GM23248 (cell line): Measurements from ENCODE around the gene KIF22.

Source experiments
- EZH2 ChIP-seq: fragments of 200-600 bp; sonication (generic); IDR thresholded peaks from 2 replicates; pipeline ENCODE4 v1.6.1; 2018; ENCODE audit warnings: antibody characterized with exemption, mild to moderate bottlenecking; ENCODE audit not compliant: insufficient read depth, poor library complexity, severe bottlenecking
- EZH2phosphoT487 ChIP-seq: fragments of 200-600 bp; sonication (generic); IDR thresholded peaks from 2 replicates; pipeline ENCODE4 v1.6.1; 2018; ENCODE audit warnings: antibody characterized with exemption, moderate library complexity, mild to moderate bottlenecking, low read depth; ENCODE audit not compliant: insufficient read depth

GRCh38 chr16:29820271-29820701, 29.7 kb downstream of the KIF22 start, which contains the start of gene MVP:
- no peak for TF ChIP-seq EZH2phosphoT487
- TF ChIP-seq EZH2 = no peak
